HG02678 (cell line): Measurements from ENCODE around the gene ANKEF1.

Source experiments
- ATAC-seq: cut with Tn5 transposase; IDR thresholded peaks from one replicate; pipeline ENCODE4 v1.9.1; 2021; ENCODE audit warnings: mild to moderate bottlenecking, moderate library complexity; ENCODE audit not compliant: unreplicated experiment

Gene ANKEF1

GRCh38 chr20:10034717-10035571 is at the start of gene ANKEF1:
TSS of gene ANKEF1 (plus strand) at chr20:10034987. CDS start at chr20:10038302, 3,315 bp downstream.
- ATAC-seq: peak; percentile 94

- no peak for ATAC-seq
Measured at GRCh38 chr20:9985281-9985680, 49.5 kb upstream of the ANKEF1 start.

GRCh38 chr20:9985773-9986172 is 49.0 kb upstream of the ANKEF1 start:
- no peak for ATAC-seq

GRCh38 chr20:9989066-9989724 is 45.6 kb upstream of the ANKEF1 start:
- no peak for ATAC-seq

GRCh38 chr20:9993137-9993536 is 41.6 kb upstream of the ANKEF1 start:
- ATAC-seq: no peak

GRCh38 chr20:9994676-9995075 is 40.1 kb upstream of the ANKEF1 start:
- no peak for ATAC-seq

GRCh38 chr20:9995510-9996272 is 39.1 kb upstream of the ANKEF1 start:
- no peak for ATAC-seq

GRCh38 chr20:9996944-9997343 is 37.8 kb upstream of the ANKEF1 start:
- no peak for ATAC-seq

GRCh38 chr20:9999645-10000044 is 35.1 kb upstream of the ANKEF1 start:
- ATAC-seq: peak; percentile 49

- ATAC-seq: no peak
Measured at GRCh38 chr20:10002866-10003265, 31.9 kb upstream of the ANKEF1 start.

- ATAC-seq: no peak
Measured at GRCh38 chr20:10004900-10005299, 29.9 kb upstream of the ANKEF1 start.

GRCh38 chr20:10005885-10006284 is 28.9 kb upstream of the ANKEF1 start:
- no peak for ATAC-seq

- no peak for ATAC-seq
Measured at GRCh38 chr20:10006447-10007090, 28.2 kb upstream of the ANKEF1 start.

GRCh38 chr20:10007158-10007557 is 27.6 kb upstream of the ANKEF1 start:
- ATAC-seq: no peak

GRCh38 chr20:10007747-10008146 is 27.0 kb upstream of the ANKEF1 start:
- ATAC-seq: no peak

GRCh38 chr20:10012464-10012863 is 22.3 kb upstream of the ANKEF1 start:
- ATAC-seq: no peak

GRCh38 chr20:10014431-10014830 is 20.4 kb upstream of the ANKEF1 start:
- ATAC-seq: no peak

- no peak for ATAC-seq
Measured at GRCh38 chr20:10020937-10021336, 13.8 kb upstream of the ANKEF1 start.

- ATAC-seq: no peak
Measured at GRCh38 chr20:10022625-10023024, 12.2 kb upstream of the ANKEF1 start.

- ATAC-seq: no peak
Measured at GRCh38 chr20:10023911-10024310, 10.9 kb upstream of the ANKEF1 start.
